Ovary (tissue), 9 donors: Measurements from ENCODE around the gene LPAR2. TPM values are rescaled to one million over a fixed set of nuclear protein-coding genes. Genes with fewer than 3 reads are reported as not detected.
"Not testable (repeated sequence)": the region's sequence is repeated elsewhere in the genome, so short reads cannot be mapped to it uniquely, and the experiment has no call there.

ENCODE experiments used
- DNase-seq, 5 donors: peaks; one replicate each; pipeline ENCODE4 v3.0.0-alpha.2; 2019 to 2020
- H3K27ac ChIP-seq, 2 donors: fragments of 200-600 bp; one replicate each; pipeline versions ENCODE4 v1.5.1 to v1.8.0; 2019 to 2022
- H3K27me3 ChIP-seq: fragments of 200-600 bp; one replicate; pipeline ENCODE4 v1.8.0; 2022
- H3K36me3 ChIP-seq: fragments of 200-600 bp; sonication (generic); one replicate; pipeline ENCODE4 v1.5.1; 2019
- H3K4me1 ChIP-seq: one replicate; pipeline ENCODE4 v1.8.1; 2013; ENCODE audit warnings: mild to moderate bottlenecking, moderate library complexity; ENCODE audit not compliant: insufficient read depth
- H3K4me3 ChIP-seq: fragments of 200-600 bp; sonication (generic); one replicate; pipeline ENCODE4 v1.5.1; 2017
- H3K9me3 ChIP-seq, 2 donors: fragments of 200-600 bp in 1 of 2; sonication (generic) in 1 of 2; one replicate each; pipeline versions ENCODE4 v1.5.1 to v1.8.1; 2013 to 2019; ENCODE audit warnings: mild to moderate bottlenecking in 1 of 2, moderate library complexity in 1 of 2
- EP300 ChIP-seq: sonication (generic); formaldehyde crosslinking; IDR thresholded peaks from one replicate; pipeline ENCODE4 v1.6.1; 2017; ENCODE audit warnings: antibody characterized with exemption
- POLR2A ChIP-seq: fragments of 450-650 bp; IDR thresholded peaks from one replicate; pipeline ENCODE4 v1.6.1; 2017; ENCODE audit warnings: antibody characterized with exemption, mild to moderate bottlenecking, moderate library complexity
- WGBS, 3 donors: extraction: QIAGEN DNeasy Blood & Tissue Kit in 1 of 3; methylation state at CpG; one replicate each; pipeline versions ENCODE4 v1.1.5 to v1.1.7; 2013 to 2017; 5-methylcytosine and 5-hydroxymethylcytosine counted together
- intact Hi-C, 4 donors: fragments of 100-400 bp; cut with DNase I; formaldehyde crosslinking; loops; one replicate each; pipeline versions ENCODE4 v1.11.0 to v1.15.1; 2022 to 2023
- polyA plus RNA-seq, 2 donors: library from polyadenylated mRNA; stranded (reverse); fragments of 200-250 nt in 1 of 2; fragments of 350-450 nt in 1 of 2; fragmentation: Illumina TruSeq in 1 of 2; extraction: RNeasy Lipid Tissue Mini Kit (QIAGEN cat#74804) in 1 of 2; gene quantifications; one replicate each; pipeline ENCODE4 v1.2.3, GENCODE V29; 2013 to 2014
- total RNA-seq, 7 donors: library from RNA; depleted of rRNA in 2 of 7; stranded (reverse); fragments of >200 nt in 2 of 7; fragmentation: NEBNext Ultra II Directional in 3 of 7; extraction: Animal tissue kit (Norgen Biotek cat#: 25700) in 3 of 7; gene quantifications; one replicate each; pipeline versions ENCODE4 v1.1.0 to v1.2.4, GENCODE V29; 2016 to 2023
- TF ChIP-seq, protein P1 (sequence below), 3 donors: fragments of 450-650 bp in 2 of 3; fragments of 200-600 bp in 1 of 3; IDR thresholded peaks; one replicate each; pipeline versions ENCODE4 v1.5.1 to v1.8.0; 2016 to 2022; ENCODE audit warnings: antibody characterized with exemption in 3 of 3, mild to moderate bottlenecking in 1 of 3
- donor health status: DM: no; HTN: no; CAD: no; lungs with moderate emphysema.
- donor health status: DM: no; HTN: no; CAD: no.
- donor health status: Bipolar disorder and iron deficiency.
- donor health status: DM: yes; HTN: yes; CAD: no.
- donor health status: DM: no; HTN: no; CAD: no.
- donor health status: DM: yes; HTN: yes; CAD: no.

LPAR2 gene
- total and polyA plus RNA-seq, 9 donors: 3.2 to 17.0 (median 7.3) TPM

DNA sequence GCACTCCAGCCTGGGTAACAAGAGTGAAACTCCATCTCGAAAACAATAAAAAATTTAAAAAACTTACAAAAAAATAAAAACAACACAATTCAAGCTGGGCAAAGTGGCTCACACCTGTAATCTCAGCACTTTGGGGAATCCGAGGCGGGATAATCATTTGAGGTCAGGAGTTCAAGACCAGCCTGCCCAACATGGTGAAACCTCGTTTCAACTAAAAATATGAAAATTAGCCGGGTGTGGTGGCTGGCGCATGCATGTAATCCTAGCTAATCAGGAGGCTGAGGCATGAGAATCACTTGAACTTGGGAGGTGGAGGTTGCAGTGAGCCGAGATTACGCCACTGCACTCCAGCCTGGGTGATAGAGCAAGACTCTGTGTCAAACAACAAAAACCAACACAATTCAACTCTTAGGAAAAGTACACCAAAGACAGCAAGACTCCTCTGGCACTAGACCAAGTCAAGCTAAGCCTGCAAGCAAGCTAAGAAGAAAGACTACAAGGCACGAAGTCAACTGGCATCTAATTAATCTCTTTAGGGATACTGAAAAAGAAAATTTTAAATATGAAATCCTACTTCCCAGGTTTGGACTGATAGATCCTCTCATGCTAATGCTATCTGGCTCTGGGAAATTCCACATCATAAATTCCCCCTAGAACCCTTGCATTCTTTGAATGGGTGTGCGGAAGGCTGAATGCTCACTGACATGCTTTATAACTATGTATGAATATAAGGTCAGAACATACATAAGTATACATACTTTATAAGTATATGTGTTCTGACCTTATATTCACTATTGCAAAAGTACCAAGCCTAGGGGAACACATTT lies 17.4 kb downstream of the LPAR2 start:
- no peak for DNase-seq
- intact Hi-C loops: no loop called here
- WGBS, 3 donors: 82 to 86% (median 83%) methylated on average over 10 of the region's 10 CpGs

GRCh38 chr19:19606686-19607085 lies 21.3 kb downstream of the LPAR2 start:
- DNase-seq, H3K4me3 ChIP-seq, H3K4me1 ChIP-seq, H3K27ac ChIP-seq, H3K36me3 ChIP-seq, H3K9me3 ChIP-seq, intact Hi-C loops, H3K27me3 ChIP-seq: not testable (repeated sequence)
- WGBS, 3 donors: 94 to 96% (median 96%) methylated on average over 8 of the region's 8 CpGs

More for the DNA sequence above, 17.4 kb downstream of the LPAR2 start:
- Histone ChIP-seq H3K9me3 (no peaks in the 10 kb centered on the region), H3K36me3 (no peaks in the 10 kb centered on the region), H3K4me3 (no peak overlapping the region), H3K4me1 (no peaks in the 10 kb centered on the region), H3K27ac (no peak overlapping the region), H3K27me3 (no peaks in the 10 kb centered on the region)
- TF ChIP-seq EP300 (no peak), POLR2A (no peak)
- TF ChIP-seq, protein P1, sequence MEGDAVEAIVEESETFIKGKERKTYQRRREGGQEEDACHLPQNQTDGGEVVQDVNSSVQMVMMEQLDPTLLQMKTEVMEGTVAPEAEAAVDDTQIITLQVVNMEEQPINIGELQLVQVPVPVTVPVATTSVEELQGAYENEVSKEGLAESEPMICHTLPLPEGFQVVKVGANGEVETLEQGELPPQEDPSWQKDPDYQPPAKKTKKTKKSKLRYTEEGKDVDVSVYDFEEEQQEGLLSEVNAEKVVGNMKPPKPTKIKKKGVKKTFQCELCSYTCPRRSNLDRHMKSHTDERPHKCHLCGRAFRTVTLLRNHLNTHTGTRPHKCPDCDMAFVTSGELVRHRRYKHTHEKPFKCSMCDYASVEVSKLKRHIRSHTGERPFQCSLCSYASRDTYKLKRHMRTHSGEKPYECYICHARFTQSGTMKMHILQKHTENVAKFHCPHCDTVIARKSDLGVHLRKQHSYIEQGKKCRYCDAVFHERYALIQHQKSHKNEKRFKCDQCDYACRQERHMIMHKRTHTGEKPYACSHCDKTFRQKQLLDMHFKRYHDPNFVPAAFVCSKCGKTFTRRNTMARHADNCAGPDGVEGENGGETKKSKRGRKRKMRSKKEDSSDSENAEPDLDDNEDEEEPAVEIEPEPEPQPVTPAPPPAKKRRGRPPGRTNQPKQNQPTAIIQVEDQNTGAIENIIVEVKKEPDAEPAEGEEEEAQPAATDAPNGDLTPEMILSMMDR (IDR thresholded peaks at IDR 0.05): no peak

DNA sequence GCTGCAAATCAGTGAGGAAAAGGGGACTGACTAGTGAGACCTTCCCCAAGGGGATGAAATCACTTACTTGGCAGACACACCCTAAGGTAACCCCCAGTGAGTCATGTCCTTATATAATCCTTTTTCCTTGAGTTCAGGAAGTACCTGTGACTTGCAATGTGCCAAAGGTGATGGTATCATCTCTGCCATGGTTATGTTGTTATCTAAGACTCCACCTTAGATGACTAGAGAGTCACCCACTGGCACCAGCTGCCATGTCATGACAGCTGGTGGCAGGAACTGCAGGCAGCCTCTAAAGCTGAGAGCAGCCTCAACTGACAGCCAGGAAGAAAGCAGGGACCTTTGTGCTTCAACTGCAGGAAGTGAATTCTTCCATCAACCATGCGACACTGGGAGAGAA lies 22.0 kb downstream of the LPAR2 start:
- no peak overlapping the region for H3K27ac ChIP-seq
- H3K4me3 ChIP-seq: no peak overlapping the region
- no peaks in the 10 kb centered on the region for H3K27me3 ChIP-seq
- no peak for DNase-seq
- no peaks in the 10 kb centered on the region for H3K36me3 ChIP-seq
- intact Hi-C loops: no loop called here
- H3K9me3 ChIP-seq: no peaks in the 10 kb centered on the region
- TF ChIP-seq EP300 (no peak), POLR2A (no peak)
- TF ChIP-seq, protein P1 (IDR thresholded peaks at IDR 0.05): no peak
- no peaks in the 10 kb centered on the region for H3K4me1 ChIP-seq
- 89 to 92% (median 91%) methylated on average over 1 of the region's 1 CpG for WGBS, 3 donors

GRCh38 chr19:19602713-19603324 lies 25.2 kb downstream of the LPAR2 start:
- Histone ChIP-seq H3K4me3 (no peak overlapping the region), H3K27me3 (no peaks in the 10 kb centered on the region), H3K27ac (no peak overlapping the region), H3K36me3 (no peaks in the 10 kb centered on the region), H3K9me3 (no peaks in the 10 kb centered on the region), H3K4me1 (no peaks in the 10 kb centered on the region)
- DNase-seq: no peak
- intact Hi-C loops: no loop called here
- WGBS, 3 donors: 78 to 88% (median 82%) methylated on average over 3 of the region's 3 CpGs
- TF ChIP-seq POLR2A (no peak), EP300 (no peak)
- TF ChIP-seq, protein P1 (IDR thresholded peaks at IDR 0.05): no peak

DNA sequence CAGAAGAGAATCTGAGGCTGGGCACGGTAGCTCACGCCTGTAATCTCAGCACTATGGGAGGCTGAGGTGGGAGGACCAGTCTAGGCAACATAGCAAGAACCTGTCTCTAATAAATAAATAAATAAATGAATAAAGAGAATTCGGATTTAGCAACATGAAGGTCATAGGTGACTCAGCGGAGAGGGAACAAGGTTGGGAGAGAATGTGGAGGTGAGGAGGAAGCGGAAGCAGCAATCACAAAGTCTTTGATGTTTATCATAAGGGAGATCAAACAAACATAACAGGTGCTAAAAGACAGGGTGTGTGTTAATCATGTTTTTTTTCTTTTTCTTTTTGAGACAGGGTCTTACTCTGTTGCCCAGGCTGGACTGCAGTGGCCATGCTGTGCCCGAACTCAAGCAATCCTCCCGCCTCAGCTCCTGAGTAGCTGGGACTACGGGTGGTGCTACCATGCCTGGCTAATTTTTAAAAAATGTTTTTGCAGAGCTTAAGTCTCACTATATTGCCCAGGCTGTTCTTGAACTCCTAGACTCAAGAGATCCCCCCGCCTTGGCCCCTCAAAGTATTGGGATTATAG lies 25.8 kb downstream of the LPAR2 start:
- Histone ChIP-seq H3K4me1 (no peaks in the 10 kb centered on the region), H3K9me3 (no peaks in the 10 kb centered on the region), H3K27ac (no peak overlapping the region), H3K4me3 (no peak overlapping the region), H3K36me3 (no peaks in the 10 kb centered on the region), H3K27me3 (no peaks in the 10 kb centered on the region)
- intact Hi-C loops: no loop called here
- TF ChIP-seq, protein P1 (IDR thresholded peaks at IDR 0.05): no peak
- TF ChIP-seq POLR2A: no peak
- TF ChIP-seq EP300: no peak
- 85 to 87% (median 87%) methylated on average over 9 of the region's 9 CpGs for WGBS, 3 donors
- no peak for DNase-seq
